Ishikawa (cell line): ENCODE measurements around the gene SNAP25.

ENCODE experiments used
- CEBPB ChIP-seq: IDR thresholded peaks from 2 replicates; pipeline ENCODE4 v1.6.1; 2012
- CREB1 ChIP-seq: IDR thresholded peaks from 2 replicates; pipeline ENCODE4 v1.6.1; 2012; ENCODE audit warnings: low read depth
- EGR1 ChIP-seq: IDR thresholded peaks from 2 replicates; pipeline ENCODE4 v1.6.1; 2012
- EP300 ChIP-seq: IDR thresholded peaks from 2 replicates; pipeline ENCODE4 v1.6.1; 2012; ENCODE audit warnings: borderline replicate concordance
- FOXM1 ChIP-seq: IDR thresholded peaks from 2 replicates; pipeline ENCODE4 v1.6.1; 2012; ENCODE audit warnings: low read depth, borderline replicate concordance
- MAX ChIP-seq: IDR thresholded peaks from 2 replicates; pipeline ENCODE4 v1.6.1; 2012
- NFIC ChIP-seq: IDR thresholded peaks from 2 replicates; pipeline ENCODE4 v1.6.1; 2012
- RAD21 ChIP-seq: IDR thresholded peaks from 2 replicates; pipeline ENCODE4 v1.6.1; 2012; ENCODE audit warnings: low read depth
- REST ChIP-seq: IDR thresholded peaks from 2 replicates; pipeline ENCODE4 v1.6.1; 2012; ENCODE audit warnings: low read depth, mild to moderate bottlenecking
- TAF1 ChIP-seq: IDR thresholded peaks from 2 replicates; pipeline ENCODE4 v1.6.1; 2012; ENCODE audit warnings: low read depth, mild to moderate bottlenecking
- TCF12 ChIP-seq: IDR thresholded peaks from 2 replicates; pipeline ENCODE4 v1.6.1; 2012; ENCODE audit warnings: low read depth
- TEAD4 ChIP-seq: IDR thresholded peaks from 2 replicates; pipeline ENCODE4 v1.6.1; 2012
- YY1 ChIP-seq: IDR thresholded peaks from 2 replicates; pipeline ENCODE4 v1.6.1; 2012; ENCODE audit warnings: low read depth
- ZBTB7A ChIP-seq: IDR thresholded peaks from 2 replicates; pipeline ENCODE4 v1.6.1; 2012; ENCODE audit warnings: low read depth
- TF ChIP-seq, protein P1 (sequence below): IDR thresholded peaks from 2 replicates; pipeline ENCODE4 v1.6.1; 2012

The SNAP25 gene

DNA sequence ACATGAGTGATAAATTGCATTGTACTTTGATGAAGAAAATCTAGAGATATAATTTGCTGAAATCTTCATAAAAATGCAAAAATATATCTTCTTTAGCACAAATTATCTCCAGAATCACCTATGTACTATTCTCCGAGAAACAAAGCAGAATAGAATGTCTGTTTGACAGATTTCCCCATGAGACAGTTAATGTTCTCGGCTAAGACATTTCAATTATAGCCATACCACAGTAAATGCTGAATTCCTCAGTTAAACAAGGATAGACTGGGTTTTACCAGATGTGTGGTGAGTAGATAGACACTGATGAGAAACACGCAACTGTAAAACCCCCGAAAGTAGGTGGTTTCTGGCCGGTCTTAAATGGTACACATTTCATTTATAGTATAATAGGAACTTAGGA lies 69.8 kb downstream of the SNAP25 start:
- TF ChIP-seq TEAD4 (no peak), YY1 (no peak), MAX (no peak), ZBTB7A (no peak), CEBPB (no peak), CREB1 (no peak), EGR1 (no peak), NFIC (no peak), FOXM1 (no peak), TCF12 (no peak), REST (no peak), TAF1 (no peak), EP300 (no peak)
- TF ChIP-seq, protein P1, sequence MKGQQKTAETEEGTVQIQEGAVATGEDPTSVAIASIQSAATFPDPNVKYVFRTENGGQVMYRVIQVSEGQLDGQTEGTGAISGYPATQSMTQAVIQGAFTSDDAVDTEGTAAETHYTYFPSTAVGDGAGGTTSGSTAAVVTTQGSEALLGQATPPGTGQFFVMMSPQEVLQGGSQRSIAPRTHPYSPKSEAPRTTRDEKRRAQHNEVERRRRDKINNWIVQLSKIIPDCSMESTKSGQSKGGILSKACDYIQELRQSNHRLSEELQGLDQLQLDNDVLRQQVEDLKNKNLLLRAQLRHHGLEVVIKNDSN: no peak

DNA sequence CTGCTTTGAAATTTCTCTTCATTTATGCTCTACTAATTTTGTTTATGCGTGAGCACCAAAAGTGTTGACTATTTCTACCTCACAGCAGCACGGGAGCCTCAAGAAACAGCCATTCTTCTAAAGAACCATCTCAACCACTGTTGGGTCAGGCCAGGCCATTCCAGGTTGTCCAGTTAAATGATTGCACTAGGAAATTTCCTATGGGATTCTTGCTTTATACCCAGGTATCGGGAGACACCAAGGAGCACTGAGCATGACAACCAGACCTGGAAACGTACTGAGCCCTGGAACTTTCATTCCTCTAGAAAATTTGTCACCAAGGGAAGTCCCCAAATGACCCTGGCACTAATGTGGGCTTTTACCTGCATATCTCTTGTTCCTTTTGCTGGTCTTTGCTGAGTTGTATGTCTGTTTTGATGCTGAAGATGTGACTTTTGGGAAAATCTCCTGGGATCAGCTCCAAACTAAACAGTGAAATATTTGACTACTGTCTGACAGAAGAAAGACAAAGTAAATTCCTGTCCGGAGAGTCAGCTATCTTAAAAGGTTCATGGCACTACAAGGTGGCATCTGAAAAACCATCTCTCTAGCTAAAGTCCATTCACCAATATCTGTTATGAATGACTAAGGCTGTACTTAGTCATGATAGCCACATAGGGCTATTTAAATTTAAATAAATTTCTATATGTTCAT lies 70.5 kb downstream of the SNAP25 start:
- TF ChIP-seq NFIC (no peak), CEBPB (no peak), TAF1 (no peak), FOXM1 (no peak), YY1 (no peak), TCF12 (no peak), ZBTB7A (no peak), REST (no peak), MAX (no peak), RAD21 (no peak), EP300 (no peak), EGR1 (no peak), TEAD4 (no peak), CREB1 (no peak)
- TF ChIP-seq, protein P1: no peak

DNA sequence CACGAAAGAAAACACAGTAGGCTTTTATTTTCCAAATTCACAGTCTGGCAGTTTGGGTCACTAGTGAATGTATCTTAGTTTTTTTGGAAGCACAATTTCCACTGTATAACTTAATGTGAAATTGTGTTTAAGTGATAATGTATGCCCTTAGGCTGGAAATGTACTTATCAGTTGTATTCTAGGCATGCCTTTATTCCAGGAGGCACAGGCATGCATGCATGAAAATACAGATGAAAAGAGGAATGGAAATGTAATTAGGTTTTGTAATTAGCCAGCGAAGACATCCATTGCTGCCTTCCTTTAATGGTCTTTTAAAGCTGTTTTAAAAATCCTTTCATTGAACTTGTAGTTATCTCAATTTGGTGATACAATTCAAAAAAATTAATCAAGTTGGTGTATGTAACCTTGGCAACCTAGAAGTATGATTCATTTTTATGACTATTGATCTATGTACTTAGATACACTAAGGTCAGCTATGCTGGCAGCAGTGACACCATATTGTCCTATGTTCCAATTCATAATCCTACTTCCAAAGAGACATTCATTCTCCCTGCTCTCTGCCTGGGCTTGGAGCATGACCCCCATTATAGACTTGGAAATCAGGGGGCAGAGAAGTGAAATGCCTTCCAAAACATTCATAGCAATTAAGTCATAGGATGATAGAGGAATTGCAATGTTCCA lies 73.1 kb downstream of the SNAP25 start:
- TF ChIP-seq, protein P1: no peak
- TF ChIP-seq YY1: no peak
- TF ChIP-seq TCF12: no peak

DNA sequence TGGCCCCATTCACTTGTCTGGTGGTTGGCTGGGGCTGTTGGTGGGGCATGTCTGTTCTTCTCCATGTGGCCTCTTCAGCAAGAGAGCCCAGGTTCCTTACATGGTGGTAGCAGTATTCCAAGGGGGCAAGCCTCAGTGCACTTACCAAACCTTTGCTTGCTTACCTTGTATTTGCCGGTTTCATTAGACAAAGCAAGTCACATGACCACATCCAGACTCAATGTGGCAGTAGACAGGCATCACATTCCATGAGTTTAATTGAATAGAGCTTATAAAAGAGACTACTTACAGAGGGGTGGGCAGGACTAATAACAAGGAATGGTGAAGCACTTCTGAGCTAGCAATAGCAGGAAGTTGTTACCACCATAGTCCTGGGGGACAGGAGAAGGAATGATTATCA lies 78.6 kb downstream of the SNAP25 start:
- no peak for TF ChIP-seq MAX
- TF ChIP-seq TEAD4: no peak
- TF ChIP-seq EGR1: no peak
- TF ChIP-seq CEBPB: no peak
- TF ChIP-seq ZBTB7A: no peak
- no peak for TF ChIP-seq YY1
- TF ChIP-seq FOXM1: no peak

DNA sequence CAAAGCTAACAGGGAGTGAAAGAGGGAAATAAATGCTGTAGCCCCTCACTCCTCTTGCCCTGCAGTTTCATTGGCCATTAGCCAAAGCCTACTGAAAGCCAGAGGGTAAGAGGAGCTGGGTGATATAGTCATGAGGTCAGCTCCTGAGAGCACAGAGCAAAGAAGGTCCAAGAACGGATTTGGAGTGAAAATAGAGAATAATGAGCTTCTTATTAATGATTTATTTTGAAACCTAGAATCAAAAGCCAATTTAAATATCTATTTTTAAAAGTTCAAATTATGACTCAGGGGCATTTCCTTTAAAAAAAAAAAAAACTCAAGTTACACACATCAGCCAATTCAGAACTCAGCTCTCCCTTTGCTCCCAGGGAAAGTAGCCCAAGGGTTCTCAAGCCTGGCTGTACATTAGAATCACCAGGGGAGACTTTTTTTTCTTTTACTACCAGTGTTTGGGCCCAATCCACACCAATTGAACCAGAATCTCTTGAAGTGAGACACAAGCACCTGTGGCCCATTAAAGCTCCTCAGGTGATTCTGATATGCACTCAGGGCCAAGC lies 79.1 kb downstream of the SNAP25 start:
- TF ChIP-seq CEBPB: no peak
